Suprapubic skin (tissue), 3 donors: ENCODE data around the gene MMUT.
"Not testable (repeated sequence)": the region's sequence is repeated elsewhere in the genome, so short reads cannot be mapped to it uniquely, and the experiment has no call there.

Experiments used
- EP300 ChIP-seq: sonication (generic); formaldehyde crosslinking; IDR thresholded peaks from one replicate; pipeline ENCODE4 v1.6.1; 2017; ENCODE audit warnings: antibody characterized with exemption
- POLR2A ChIP-seq, 2 donors: fragments of 450-650 bp; IDR thresholded peaks; one replicate each; pipeline ENCODE4 v1.6.1; 2017; ENCODE audit warnings: antibody characterized with exemption in 2 of 2, mild to moderate bottlenecking in 2 of 2, moderate library complexity in 2 of 2
- TF ChIP-seq, protein P1 (sequence below), 2 donors: fragments of 200-600 bp in 1 of 2; fragments of 450-650 bp in 1 of 2; sonication (generic) in 1 of 2; IDR thresholded peaks; one replicate each; pipeline ENCODE4 v1.5.1; 2016 to 2019; ENCODE audit warnings: antibody characterized with exemption in 2 of 2, mild to moderate bottlenecking in 1 of 2, moderate library complexity in 1 of 2

DNA sequence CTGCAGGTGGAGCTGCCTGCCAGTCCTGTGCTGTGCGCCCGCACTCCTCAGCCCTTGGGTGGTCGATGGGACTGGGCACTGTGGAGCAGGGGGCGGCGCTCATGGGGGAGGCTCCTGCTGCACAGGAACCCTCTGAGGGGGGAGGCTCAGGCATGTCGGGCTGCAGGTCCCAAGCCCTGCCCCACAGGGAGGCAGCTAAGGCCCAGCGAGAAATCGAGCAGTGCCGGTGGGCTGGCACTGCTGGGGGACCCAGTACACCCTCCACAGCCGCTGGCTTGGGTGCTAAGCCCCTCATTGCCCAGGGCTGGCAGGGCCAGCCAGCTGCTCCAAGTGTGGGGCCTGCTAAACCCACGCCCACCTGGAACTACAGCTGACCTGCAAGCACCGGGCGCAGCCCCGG lies 20.3 kb upstream of the MMUT start:
- not testable (repeated sequence) for TF ChIP-seq POLR2A (IDR thresholded peaks at IDR 0.05); EP300
- TF ChIP-seq, protein P1, sequence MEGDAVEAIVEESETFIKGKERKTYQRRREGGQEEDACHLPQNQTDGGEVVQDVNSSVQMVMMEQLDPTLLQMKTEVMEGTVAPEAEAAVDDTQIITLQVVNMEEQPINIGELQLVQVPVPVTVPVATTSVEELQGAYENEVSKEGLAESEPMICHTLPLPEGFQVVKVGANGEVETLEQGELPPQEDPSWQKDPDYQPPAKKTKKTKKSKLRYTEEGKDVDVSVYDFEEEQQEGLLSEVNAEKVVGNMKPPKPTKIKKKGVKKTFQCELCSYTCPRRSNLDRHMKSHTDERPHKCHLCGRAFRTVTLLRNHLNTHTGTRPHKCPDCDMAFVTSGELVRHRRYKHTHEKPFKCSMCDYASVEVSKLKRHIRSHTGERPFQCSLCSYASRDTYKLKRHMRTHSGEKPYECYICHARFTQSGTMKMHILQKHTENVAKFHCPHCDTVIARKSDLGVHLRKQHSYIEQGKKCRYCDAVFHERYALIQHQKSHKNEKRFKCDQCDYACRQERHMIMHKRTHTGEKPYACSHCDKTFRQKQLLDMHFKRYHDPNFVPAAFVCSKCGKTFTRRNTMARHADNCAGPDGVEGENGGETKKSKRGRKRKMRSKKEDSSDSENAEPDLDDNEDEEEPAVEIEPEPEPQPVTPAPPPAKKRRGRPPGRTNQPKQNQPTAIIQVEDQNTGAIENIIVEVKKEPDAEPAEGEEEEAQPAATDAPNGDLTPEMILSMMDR (IDR thresholded peaks at IDR 0.05), result not testable (repeated sequence)
